HUES6 (cell line): ENCODE measurements around the gene AGMAT.

Experiments
- H3K27ac ChIP-seq: 2 replicates; pipeline ENCODE4 v1.7.0; 2013; ENCODE audit warnings: low read depth, mild to moderate bottlenecking, low read length, inconsistent platforms
- H3K27me3 ChIP-seq: 2 replicates; pipeline ENCODE4 v1.6.1; 2013; ENCODE audit warnings: low read length; ENCODE audit not compliant: control insufficient read depth, insufficient read depth
- H3K36me3 ChIP-seq: 2 replicates; pipeline ENCODE4 v1.6.1; 2013; ENCODE audit warnings: low read length; ENCODE audit not compliant: control insufficient read depth, insufficient read depth
- H3K4me1 ChIP-seq: 2 replicates; pipeline ENCODE4 v1.6.1; 2013; ENCODE audit warnings: low read length; ENCODE audit not compliant: control insufficient read depth, insufficient read depth
- H3K4me3 ChIP-seq: 2 replicates; pipeline ENCODE4 v1.5.1; 2013; ENCODE audit warnings: low read depth, low read length
- H3K9ac ChIP-seq: one replicate; pipeline ENCODE4 v1.6.1; 2013; ENCODE audit warnings: mild to moderate bottlenecking, low read length
- H3K9me3 ChIP-seq: 2 replicates; pipeline ENCODE4 v1.6.1; 2013; ENCODE audit warnings: low read depth, low read length; ENCODE audit not compliant: control insufficient read depth, insufficient read depth

AGMAT gene

GRCh38 chr1:15584489-15585363, at the start of gene AGMAT:
TSS of gene AGMAT (minus strand) at chr1:15585051. CDS start at chr1:15584967, 84 bp downstream.
- H3K27ac ChIP-seq: peak within 1 kb of the TSS; percentile 72; the same call in 1 of the 2 replicates
- H3K4me3 ChIP-seq: peak within 1 kb of the TSS; percentile 69

GRCh38 chr1:15633756-15634420, 49.0 kb upstream of the AGMAT start:
- no peaks in the 10 kb centered on the region for H3K27me3 ChIP-seq
- H3K27ac ChIP-seq: no peak overlapping the region
- H3K36me3 ChIP-seq: peaks cover 93% of the 10 kb centered on the region
- H3K9me3 ChIP-seq: no peaks in the 10 kb centered on the region
- no peak overlapping the region for H3K9ac ChIP-seq
- H3K4me1 ChIP-seq: no peaks in the 10 kb centered on the region
- no peak overlapping the region for H3K4me3 ChIP-seq

More at GRCh38 chr1:15584489-15585363, at the start of gene AGMAT:
- no peaks in the 10 kb centered on the region for H3K36me3 ChIP-seq
- peak within 1 kb of the TSS; percentile 84 for H3K9ac ChIP-seq
- H3K9me3 ChIP-seq: no peaks in the 10 kb centered on the region
- H3K27me3 ChIP-seq: no peaks in the 10 kb centered on the region
- H3K4me1 ChIP-seq: no peaks in the 10 kb centered on the region

GRCh38 chr1:15628003-15628402, 43.2 kb upstream of the AGMAT start:
- no peak overlapping the region for H3K9ac ChIP-seq
- no peak overlapping the region for H3K4me3 ChIP-seq
- H3K4me1 ChIP-seq: 0 out of 2 replicates have a peak, but pooled peaks cover 2% of the 10 kb centered on the region
- peaks cover 60% of the 10 kb centered on the region for H3K36me3 ChIP-seq
- no peaks in the 10 kb centered on the region for H3K9me3 ChIP-seq
- H3K27me3 ChIP-seq: no peaks in the 10 kb centered on the region
- H3K27ac ChIP-seq: no peak overlapping the region

- Histone ChIP-seq H3K4me1 (0 out of 2 replicates have a peak, but pooled peaks cover 2% of the 10 kb centered on the region), H3K9me3 (no peaks in the 10 kb centered on the region), H3K27me3 (no peaks in the 10 kb centered on the region), H3K4me3 (no peak overlapping the region), H3K9ac (no peak overlapping the region), H3K36me3 (peaks cover 55% of the 10 kb centered on the region), H3K27ac (no peak overlapping the region)
These were observed 42.6 kb upstream of the AGMAT start for GRCh38 chr1:15627343-15627988.

GRCh38 chr1:15626269-15626950, 41.6 kb upstream of the AGMAT start:
- H3K9ac ChIP-seq: no peak overlapping the region
- H3K36me3 ChIP-seq: peaks cover 45% of the 10 kb centered on the region
- no peak overlapping the region for H3K4me3 ChIP-seq
- no peak overlapping the region for H3K27ac ChIP-seq
- no peaks in the 10 kb centered on the region for H3K9me3 ChIP-seq
- H3K27me3 ChIP-seq: no peaks in the 10 kb centered on the region
- 0 out of 2 replicates have a peak, but pooled peaks cover 2% of the 10 kb centered on the region for H3K4me1 ChIP-seq

GRCh38 chr1:15625056-15625917, 40.4 kb upstream of the AGMAT start:
- H3K27me3 ChIP-seq: no peaks in the 10 kb centered on the region
- no peak overlapping the region for H3K27ac ChIP-seq
- no peaks in the 10 kb centered on the region for H3K9me3 ChIP-seq
- H3K9ac ChIP-seq: no peak overlapping the region
- no peak overlapping the region for H3K4me3 ChIP-seq
- H3K4me1 ChIP-seq: peaks cover 3% of the 10 kb centered on the region; the same call in 1 of the 2 replicates
- peaks cover 35% of the 10 kb centered on the region for H3K36me3 ChIP-seq

- Histone ChIP-seq H3K36me3 (peaks cover 28% of the 10 kb centered on the region), H3K4me1 (peaks cover 9% of the 10 kb centered on the region), H3K9ac (no peak overlapping the region), H3K27me3 (no peaks in the 10 kb centered on the region), H3K4me3 (no peak overlapping the region), H3K9me3 (no peaks in the 10 kb centered on the region), H3K27ac (no peak overlapping the region)
These were observed 39.4 kb upstream of the AGMAT start for GRCh38 chr1:15624133-15624714.

GRCh38 chr1:15623435-15623834, 38.6 kb upstream of the AGMAT start:
- no peak overlapping the region for H3K4me3 ChIP-seq
- no peak overlapping the region for H3K9ac ChIP-seq
- H3K27me3 ChIP-seq: no peaks in the 10 kb centered on the region
- peaks cover 22% of the 10 kb centered on the region for H3K36me3 ChIP-seq
- peaks cover 9% of the 10 kb centered on the region for H3K4me1 ChIP-seq
- H3K27ac ChIP-seq: no peak overlapping the region
- H3K9me3 ChIP-seq: no peaks in the 10 kb centered on the region

GRCh38 chr1:15622712-15623373, 38.0 kb upstream of the AGMAT start:
- H3K27me3 ChIP-seq: no peaks in the 10 kb centered on the region
- H3K4me1 ChIP-seq: peaks cover 9% of the 10 kb centered on the region
- H3K9me3 ChIP-seq: no peaks in the 10 kb centered on the region
- H3K36me3 ChIP-seq: peaks cover 17% of the 10 kb centered on the region
- H3K27ac ChIP-seq: no peak overlapping the region
- no peak overlapping the region for H3K9ac ChIP-seq
- no peak overlapping the region for H3K4me3 ChIP-seq
